GM18519 (cell line): ENCODE measurements around the gene FTO.

ENCODE experiments used
- ATAC-seq: cut with Tn5 transposase; IDR thresholded peaks from one replicate; pipeline ENCODE4 v1.9.1; 2021; ENCODE audit warnings: mild to moderate bottlenecking, moderate library complexity; ENCODE audit not compliant: unreplicated experiment, low FRiP score

The FTO gene

DNA sequence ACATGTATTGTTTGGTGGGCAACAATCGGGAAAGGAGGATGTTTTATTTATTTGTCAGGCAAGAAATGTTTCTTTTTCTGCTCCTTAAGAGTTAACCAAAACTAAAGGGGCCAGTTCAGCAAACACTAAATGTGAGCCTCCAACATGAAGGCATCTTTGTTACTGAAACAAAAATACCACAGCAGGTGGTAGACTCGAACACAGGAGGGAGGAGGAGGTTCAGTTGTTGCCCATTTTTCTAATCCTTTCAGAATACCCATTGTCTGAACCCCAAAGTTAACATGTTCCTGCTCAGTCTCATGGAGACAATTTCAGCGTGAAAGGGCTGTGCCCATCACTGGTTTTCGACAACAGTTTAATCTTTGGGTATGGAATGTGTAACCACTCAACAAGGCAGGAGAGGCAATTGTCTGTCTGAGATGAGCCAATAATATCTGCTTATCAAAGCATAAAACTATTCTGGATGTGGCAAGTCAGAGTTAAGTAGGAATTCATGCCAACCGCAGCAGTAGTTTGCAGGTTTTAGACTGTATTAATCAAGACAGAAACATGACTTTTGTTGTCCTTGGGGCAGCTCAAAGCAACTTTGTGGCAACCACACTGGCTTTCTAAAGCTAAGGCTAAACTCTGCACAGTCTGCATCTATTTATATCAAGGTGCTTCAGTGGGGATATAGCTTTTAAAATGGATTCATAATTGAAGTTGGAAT is 211.7 kb downstream of the FTO start:
- no peak for ATAC-seq

DNA sequence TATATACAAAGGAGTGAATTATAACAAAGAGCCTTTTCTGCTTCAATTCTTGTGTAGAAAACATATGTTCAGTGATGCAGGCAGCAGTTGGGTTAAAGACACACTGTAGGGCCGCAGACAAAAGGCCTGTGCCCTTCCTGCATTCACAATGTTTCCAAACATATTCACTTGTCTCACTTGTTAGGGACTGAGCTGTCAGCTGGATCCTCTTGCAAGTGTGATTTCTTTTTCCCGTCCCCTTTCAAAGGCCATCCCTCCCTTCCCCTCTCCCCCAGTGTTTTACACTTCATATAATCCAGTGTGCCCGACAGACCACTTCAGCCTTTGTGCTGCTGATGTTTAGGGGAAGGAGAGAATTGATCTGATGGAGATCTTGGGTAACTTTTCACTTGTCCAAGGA is 217.0 kb downstream of the FTO start:
- no peak for ATAC-seq

DNA sequence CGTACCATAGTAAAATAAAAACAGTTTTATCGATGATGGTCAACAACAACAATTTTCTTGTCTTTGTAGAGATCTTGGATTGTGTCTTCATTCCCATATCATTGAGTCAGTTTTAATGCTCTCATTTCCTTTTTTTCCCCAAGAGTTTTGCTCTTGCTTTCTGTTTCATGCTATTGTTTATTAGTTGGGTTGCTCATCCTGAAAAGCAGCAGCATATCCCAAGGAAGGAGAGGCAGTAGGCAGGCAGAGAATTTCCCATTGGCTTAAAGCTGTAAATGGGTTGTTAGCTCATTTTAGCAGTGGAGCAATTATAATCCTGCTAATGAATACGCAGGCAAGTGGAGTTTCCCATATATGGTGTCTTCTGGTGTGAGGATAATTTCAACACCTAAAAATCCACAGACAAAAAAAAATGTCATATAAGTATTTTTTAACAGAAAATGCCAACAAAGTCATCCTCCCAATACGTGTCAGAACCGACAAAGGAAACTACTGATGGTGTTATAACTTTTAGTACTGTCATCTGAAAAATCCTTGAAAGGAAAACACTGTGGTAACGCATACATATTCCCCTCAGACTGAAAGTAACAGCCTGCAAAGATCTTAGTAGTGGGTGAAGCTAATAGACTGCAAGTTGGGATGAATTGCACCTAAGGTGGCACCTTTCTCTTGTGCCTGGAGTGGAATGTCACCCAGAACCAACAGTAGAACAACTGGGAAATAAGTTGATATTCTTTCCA is 218.3 kb downstream of the FTO start:
- ATAC-seq, result no peak

DNA sequence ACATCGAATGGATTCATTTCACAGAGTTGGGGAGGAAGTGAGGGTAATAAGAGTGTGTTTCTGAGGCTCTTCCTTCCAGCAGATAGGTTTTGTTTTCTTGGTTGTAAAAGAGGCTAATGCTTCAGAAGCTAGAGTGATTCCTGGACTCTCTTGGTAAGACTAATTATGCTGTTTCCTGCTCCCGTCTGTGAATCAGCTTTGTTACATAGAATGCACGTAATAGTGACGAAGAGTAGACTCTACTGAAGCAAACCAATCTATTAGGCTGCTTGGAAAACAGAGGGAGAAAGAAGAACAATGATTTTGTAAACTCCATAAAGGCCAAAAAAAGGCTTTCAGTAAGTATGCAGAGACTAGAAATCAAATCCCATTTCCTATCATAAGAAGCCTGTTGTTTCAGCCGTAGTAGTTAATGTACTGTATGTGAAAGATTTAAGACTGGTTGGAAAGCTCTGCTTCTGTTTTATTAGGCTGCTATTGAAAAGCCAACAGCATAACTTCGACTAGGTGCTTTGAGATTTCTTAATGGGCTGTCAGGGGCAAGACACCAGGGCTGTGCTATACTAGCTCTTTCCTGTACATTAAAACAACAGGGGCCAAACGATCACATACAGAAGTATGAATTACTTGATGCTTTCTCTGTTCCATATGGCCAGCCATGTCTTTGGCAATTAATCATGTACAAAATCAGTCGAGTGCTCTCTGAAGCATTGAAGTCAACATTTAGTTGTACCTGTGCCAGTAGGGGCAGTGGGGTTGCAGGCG is 219.0 kb downstream of the FTO start:
- ATAC-seq, result no peak

DNA sequence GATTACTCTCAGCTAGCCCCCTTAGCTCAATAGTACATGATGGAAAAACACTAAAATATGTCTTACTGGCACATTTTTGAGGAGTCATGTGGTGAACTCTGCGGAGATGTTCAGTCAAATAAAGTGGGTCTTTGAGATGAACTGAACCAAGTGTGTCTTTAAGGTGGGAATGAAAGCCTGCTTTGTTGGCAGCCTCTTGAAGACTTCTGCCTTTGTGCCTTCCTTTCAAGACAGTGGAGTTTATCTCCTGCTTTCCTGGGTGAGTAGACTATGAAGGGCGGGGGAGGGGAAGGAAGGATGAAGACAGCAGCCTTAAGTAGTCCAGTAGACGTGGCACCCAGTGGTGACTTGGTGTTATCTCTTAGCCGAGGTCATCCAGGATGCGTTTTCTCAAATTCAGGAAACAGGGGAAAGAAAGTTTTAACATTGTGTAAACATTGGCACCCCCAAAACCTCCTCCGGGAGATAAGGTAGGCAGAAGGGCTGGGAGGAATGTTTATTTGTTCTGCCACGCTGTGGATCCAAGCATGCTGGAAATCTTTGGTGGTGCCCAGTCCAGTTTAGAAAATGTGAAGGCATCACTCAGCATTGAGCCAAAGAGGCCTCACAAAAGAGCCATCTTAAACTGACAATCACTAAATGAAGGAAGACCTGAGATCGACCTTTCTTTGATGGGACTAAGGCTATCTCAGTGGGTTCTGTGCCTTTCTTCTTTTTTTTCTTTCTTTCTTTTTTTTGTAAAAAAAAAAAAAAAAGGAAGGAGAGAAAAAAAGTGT is 220.6 kb downstream of the FTO start:
- no peak for ATAC-seq

DNA sequence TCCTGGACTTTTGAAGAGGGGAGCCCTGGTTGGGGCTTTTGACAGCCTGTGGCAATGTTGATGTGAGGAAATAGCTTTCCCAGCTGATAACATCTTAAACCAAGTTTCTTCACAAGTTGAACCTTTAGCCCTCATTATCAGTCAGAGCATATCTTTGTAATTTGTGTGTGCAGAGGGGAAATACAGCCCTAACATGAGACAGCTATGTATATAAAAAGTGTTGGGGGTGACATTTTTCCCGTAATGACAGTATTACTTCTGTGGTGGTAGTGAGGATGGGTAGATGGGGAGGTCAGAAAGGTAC is 221.1 kb downstream of the FTO start:
- no peak for ATAC-seq

DNA sequence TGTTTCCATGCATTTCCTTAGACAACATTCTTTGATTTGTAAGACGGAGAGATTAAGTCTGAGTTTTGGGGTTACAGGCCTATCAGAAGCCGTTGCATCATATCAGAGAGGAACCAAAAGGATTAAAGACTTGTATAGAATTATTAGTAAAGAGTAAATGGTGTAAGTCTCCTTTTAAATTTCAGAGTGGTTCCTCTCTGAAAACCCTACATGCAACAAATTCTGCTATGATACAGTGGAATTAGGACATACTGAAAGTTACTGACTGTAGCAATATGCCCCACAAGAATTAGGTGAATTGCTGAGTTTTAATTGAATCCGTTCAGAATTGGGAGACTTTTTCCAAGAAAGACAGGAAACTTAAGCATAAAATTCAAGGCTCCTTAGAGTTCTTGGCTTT is 221.6 kb downstream of the FTO start:
- ATAC-seq, result no peak

DNA sequence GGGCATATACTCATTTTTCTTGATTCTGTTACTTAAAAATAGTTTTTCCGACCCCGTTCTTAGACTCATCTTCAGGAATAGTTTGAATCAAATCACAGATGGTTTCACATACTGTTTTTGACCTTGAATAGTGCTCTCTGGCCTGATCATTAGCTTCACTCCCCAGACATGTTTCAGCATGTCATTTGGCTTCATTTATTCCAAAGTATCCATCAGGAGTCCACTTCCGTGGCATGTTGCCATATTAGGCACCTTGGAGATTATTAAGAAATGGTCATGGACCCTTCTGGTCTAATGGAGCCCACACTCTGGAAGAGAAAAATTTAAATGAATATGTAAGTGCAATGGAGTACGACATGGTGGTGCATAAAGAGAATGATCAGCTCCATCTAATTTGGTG is 222.3 kb downstream of the FTO start:
- ATAC-seq, result no peak

DNA sequence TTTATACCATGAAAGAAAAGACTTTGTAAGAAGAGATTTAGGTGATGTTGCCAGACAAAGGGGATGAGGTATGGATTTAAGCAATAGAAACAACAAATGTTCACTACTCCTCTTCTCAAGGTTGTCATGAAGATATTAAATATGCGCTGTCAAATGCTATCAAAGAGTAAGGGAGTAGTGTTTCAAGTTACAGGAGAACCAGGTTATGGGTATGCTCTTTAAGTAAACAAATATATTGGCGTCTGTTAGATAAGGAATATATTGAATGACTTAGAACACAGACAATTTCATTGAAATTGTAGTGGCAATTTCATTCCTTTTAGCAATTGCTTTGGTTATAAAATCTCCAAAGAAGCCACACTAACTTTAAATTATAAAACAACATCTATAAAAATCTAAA is 229.0 kb downstream of the FTO start:
- ATAC-seq, result no peak

DNA sequence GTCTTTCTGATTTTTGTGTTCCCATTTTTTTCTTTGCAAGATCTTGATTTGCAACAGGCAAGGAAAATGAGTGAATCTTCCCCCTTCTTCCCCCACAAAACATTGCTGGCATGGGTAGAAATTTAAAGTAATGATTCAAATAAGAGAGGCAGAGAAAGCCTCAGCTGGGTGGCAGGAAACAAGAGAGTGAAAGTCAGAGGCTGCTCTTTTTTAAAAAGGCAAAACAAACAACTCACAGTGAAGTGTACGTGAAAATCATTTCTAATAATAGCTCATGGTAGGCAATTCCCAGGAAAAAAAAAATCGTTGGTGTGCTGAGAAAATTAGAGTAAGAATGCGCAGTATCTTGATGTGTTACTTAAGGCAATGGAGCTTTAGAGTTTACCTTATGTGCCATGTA is 229.5 kb downstream of the FTO start:
- ATAC-seq, result no peak

DNA sequence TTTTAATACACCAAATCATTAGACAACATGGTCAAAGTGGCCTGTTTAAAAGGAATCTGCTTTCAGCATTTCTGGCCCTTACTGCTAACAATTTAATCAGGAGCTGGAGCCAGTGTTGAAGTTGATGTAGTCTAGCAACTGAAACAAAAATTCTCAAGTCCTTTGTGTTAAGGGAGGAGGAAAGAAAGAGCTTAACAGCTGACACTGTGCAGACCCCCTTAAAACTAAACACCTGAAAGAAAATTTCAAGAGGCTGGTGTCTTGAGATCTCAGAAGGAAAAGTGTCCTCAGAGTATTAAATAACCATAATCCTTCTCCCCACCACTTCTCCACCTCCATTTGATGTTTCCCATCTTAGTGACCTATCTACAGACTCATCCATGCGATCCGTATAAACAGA is 232.1 kb downstream of the FTO start:
- ATAC-seq, result no peak

DNA sequence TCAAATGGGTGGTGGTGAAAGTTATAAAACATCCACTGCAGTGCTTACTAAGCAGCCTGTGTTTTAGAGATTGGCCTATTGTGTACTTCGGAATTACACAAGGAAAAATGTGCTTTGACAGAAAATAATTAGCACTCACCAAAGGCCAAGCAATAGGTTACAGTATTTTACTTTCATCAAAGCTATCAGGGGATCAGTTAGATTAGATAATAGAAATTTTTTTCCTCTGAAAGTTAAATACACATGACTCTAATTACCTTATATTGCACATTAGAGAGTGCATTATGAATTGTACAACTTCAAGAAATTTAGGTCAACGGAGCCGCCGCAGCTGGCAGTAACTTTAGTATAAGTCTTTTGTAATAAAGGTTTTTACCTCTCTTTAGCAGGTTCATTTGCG is 232.6 kb downstream of the FTO start:
- no peak for ATAC-seq

DNA sequence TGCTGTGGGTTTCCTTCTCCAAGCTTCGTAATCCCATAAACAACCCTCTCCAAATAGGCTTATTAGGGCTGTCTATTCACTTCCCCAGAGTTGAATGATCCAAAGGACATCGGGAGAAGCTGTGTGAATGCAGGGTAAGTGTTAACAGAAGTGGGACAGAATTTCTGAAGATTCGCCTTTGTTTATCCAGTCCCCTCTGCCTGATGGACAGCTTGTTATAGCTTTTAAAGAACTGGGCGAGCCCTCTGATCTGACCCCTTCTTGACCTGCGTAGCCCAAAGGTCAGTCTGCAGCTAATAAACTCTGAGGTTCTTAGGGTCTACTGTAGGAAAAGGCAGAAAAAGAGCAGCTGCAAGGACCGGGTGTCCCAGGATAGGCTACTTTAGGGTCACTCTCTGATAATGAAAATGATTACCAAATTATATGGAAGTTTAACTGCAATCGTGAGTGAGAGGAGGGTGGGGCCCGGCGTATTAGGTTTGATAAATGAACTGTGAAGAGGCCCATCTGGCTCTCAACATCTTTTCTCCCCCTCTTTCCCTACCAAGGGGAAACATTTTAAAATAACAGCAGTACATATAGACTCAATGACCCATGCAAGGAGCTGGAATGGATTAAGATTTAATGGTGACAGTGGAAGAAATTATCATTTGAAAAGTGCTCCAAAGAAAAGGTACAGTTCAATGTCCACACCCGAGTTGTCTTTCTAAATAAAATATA is 233.4 kb downstream of the FTO start:
- ATAC-seq, result no peak

DNA sequence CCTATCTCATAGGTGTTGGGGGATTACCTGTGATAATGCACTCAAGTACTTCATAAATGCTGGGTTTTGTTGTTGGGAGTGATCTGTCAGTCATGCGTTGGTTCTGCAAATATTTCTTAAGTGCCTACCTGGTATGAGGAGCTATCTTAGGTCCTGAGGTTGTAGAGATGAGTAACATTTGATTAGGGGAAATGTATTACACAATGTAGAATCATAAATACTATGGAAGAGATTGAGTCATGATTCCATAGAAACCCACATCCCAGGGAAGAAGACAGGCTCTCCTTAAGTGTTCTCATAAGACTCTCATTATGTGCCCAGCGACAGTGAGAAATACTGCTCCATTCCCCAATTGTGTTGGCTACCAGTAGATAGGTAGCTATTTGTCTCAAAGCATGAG is 240.1 kb downstream of the FTO start:
- ATAC-seq, result no peak

DNA sequence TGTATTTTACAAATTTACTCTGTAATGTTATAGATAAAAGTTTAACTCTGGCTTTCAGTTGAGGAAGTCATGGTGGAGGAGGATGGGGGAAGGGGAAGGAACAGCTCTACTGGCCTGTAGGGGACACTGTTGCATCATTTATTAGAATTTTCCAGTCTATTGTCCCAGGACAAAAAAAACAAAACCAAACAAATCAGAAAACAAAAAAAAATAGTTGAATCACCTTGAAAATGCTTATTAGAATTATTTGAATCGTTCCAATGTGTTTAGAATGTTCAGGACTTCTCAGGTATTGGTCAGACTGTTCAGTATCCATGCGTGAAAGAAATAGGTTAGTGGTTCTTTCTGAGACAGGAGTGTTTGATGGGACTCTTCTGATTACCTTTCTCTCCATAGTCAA is 242.0 kb downstream of the FTO start:
- ATAC-seq, result no peak

DNA sequence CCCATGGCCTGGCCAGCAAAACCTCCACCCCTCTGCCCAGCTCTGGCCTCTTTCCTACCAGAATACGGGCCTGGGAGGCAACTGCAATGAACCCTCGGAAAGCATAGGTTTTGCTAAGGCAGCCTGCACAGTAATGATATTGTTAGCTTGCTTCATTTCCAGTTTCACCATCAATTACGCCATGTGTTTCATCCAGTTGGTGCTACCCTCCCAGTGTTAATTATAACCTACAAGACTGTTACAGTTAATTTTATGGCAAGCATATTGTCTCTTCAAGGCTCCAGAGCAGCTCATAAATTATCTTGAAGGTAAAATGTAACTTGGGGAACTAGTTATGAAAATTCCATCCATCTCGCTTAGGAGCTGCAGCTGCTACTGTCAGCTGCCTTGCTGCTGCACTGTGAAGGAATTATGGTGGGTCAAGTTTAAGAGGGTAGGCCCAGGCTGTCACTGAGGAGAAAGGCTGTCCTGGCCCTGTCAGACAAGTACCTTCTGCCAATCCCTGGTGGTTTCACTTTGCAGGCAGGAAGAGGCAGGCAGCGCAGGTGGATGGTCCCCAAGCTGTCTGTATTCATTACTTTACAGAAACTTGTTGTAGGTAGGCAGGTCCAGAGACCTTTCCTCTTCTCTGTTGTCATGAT is 242.9 kb downstream of the FTO start:
- ATAC-seq, result no peak

DNA sequence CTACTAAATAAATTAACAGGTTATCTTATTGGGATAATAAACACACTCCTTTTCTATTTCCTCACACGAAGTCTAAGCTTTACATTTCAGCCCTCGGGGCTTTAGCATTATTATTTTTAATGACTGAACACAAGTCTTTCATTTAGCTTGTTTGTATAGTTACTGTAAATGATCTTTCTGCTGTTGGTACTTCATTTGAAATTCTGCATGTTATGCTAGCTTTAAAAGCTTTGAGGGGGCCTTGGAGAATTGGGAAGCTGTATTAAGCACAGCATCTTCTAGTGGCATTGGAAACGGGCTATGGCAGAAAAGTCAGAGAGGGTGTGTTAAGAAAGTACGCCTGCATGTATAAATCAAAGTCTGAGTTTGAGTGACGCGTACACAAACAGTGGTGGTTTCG is 243.7 kb downstream of the FTO start:
- ATAC-seq, result no peak

DNA sequence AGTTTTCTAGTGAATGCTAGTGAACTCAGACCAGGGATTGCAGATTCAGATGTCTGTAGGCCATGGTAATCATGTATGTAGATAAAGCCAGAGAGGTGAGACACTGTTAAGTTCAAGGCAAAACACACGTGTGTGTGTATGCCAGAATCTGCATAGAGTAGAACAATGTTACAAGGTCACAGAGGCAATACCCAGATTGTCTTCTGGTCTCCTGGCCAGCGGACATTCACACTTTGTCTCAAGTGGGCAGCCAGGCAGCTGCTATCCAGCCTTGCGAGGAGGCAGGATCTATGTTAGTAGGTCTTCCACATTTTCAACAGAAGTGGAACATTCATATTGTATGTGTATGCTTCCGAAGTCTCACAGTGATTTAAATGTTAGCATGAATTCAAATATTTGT is 244.4 kb downstream of the FTO start:
- no peak for ATAC-seq

DNA sequence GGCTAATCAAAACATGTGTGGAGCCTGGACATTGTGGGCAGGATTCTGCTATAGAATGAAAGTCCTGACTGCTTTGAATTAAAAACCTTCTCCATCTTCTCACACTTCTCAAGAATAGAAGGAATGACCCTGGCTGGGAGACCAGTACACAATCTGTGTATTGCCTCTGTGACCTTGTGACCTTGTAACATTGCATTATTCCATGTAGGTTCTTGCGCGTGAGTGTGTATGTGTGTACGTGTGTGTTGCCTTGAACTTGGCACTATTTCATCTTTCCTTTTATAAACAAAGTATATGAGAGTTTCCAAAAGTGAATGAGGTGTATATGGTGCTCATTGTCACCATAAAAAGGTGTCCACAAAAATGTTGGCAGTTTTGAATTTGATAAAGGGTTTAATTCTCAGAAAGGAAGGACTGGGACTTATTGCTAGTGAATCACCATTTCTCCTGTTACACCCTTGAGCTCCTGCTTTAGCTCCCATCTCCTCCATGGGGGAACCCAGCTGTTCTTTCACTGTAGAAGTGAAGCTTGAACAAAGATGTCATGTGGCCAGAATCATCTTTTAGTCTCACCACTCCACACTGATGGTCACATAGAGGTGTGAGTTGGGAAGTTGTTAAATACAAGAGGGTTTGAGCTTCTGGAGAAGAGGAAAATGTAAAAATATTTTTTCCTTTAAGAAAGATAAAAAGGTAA is 244.9 kb downstream of the FTO start:
- no peak for ATAC-seq
